ENCODE measurements around the gene EGF.
A peak's percentile ranks its signal among the peaks of the same experiment; 100 is the strongest.

Gene EGF

GRCh38 chr4:109996526-109996925 lies 83.8 kb downstream of the EGF start:
- peak; percentile 59 for DNase-seq (ENCODE audit: low spot score)

DNA sequence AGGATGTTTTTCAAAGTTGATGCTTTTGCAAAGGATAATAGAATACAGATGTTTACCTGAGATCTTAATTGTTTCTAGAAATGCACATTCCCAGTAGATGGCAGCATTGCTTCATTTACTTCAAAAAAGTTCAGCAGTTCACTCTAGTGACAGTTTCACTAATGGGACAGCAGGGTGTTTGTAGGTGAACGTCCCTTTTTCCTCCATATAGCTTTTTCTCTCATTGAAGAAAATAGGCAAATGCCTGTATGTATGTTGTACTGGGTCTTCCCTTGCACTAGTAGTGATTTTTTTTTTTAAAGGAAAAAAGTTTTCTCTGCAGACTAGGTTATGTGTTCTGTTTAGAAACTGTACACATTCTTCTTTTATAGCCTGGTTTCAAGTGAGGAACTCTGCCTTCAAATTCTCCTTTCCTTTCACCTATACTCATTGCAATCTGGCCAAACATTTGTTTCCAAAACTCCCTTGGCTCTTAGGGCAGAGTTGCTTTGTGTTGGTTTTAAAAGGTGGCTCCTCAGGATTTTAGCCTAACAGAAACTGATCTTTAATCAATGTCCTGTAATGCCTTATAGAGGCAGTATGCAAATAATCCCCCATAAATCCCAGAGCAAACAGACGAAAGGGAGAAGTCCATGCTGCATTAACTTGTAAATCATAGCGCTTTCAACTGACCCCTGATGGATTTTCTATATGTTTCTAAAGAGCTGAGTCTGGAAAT lies 86.3 kb downstream of the EGF start:
- DNase-seq (ENCODE audit: low spot score), result peak; percentile 85

DNA sequence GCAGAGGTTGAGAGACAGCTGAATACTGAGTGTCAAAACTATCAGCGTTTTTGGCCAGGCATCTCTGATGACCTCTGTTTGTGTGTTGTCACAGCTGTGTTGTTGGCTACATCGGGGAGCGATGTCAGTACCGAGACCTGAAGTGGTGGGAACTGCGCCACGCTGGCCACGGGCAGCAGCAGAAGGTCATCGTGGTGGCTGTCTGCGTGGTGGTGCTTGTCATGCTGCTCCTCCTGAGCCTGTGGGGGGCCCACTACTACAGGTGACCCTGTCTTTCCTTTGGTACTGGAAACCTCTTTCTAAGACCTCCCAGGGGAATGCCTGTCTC lies 86.9 kb downstream of the EGF start:
- no peak for DNase-seq (ENCODE audit: low spot score)

- no peak for DNase-seq (ENCODE audit: low spot score)
Measured at GRCh38 chr4:110002326-110002725, 89.6 kb downstream of the EGF start.

GRCh38 chr4:110003401-110004187 lies 90.9 kb downstream of the EGF start:
- no peak for DNase-seq (ENCODE audit: low spot score)

GRCh38 chr4:110004556-110004955 lies 91.9 kb downstream of the EGF start:
- DNase-seq (ENCODE audit: low spot score), result no peak

DNA sequence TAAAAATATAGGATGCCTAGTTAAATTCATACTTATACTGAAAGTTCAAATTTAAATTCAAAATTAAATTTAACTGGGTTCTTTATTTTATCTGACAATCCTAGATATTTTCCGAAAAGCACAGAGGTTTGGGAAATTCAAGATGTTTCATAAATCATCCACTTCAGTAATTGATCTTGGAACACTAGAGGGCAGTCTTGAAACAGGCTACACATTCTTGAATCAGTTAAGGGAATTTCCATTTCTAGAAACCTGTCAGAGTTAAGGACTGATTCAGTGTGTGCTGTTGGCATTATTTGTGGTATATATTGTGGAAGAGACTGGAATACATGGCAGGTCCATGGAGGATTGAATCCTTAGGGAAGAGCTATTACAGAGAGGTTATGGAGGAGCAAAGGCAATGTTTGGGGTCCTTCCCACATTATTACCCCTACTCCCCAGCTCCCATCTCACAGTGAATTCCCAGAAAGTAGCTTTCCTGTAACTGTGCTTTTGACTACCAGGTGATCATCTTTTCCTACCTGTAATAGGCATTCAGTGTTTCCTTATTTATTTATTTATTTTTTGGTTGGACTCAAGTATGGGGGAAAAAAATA lies 92.9 kb downstream of the EGF start:
- peak; percentile 83 for DNase-seq (ENCODE audit: low spot score)

DNA sequence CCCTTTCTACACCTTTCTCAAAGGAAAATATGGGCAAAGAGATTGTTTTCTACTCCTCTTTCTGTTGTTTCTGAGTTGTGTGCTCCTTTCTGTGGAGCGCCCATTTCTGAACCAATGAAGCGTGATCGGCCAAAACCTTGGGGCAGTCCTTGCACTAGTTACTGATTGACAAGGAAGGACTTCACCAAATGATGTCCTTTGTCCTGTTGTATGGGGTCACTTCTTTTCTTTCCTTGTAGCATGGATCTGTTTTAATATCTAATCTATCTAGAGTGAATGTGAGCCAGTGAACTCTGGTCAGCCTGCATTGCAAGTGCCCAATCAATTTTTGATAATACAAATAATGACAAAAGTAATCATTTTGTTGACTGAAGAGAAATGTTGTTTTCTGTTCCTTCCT lies 94.5 kb downstream of the EGF start:
- DNase-seq (ENCODE audit: low spot score), result no peak

- DNase-seq (ENCODE audit: low spot score), result no peak
Measured at GRCh38 chr4:110008540-110008939, 95.9 kb downstream of the EGF start.

GRCh38 chr4:110009550-110009949 lies 96.9 kb downstream of the EGF start:
- DNase-seq (ENCODE audit: low spot score), result no peak

DNA sequence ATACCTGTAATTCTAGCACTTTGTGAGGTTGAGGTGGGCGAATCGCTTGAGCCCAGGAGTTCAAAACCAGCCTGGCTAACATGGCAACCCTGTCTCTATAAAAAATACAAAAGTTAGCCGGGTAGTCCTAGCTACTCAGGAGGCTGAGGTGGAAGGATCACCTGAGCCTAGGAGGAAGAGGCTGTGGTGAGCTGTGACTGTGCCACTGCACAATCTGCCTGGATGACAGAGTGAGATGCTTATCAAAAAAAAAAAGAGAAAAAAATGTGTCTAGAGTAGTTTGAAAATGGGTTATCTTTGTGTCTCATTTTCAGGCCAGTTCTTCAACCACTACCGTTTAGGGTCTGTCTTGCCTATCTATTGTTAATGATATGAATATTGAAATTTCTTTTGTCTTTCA lies 98.1 kb downstream of the EGF start:
- no peak for DNase-seq (ENCODE audit: low spot score)

DNA sequence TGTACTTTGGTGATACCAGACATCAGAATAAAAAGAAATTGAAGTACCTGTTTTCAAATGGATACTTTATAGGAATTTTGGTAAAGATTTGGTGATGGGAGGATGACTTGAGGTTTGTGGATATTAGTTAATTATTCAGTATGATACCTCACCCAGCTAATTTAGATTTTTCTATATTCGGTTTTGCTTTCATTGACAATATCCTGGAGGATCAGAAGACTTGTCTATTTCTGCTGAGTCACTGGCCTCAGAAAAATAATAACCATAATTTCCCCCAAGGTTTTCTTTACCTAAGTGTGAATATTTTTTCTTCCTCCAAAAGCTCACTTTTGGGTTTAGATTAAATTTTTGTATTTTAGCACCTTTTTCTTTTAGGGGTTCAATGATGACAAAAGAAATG lies 100.2 kb downstream of the EGF start:
- DNase-seq (ENCODE audit: low spot score), result no peak

- no peak for DNase-seq (ENCODE audit: low spot score)
Measured at GRCh38 chr4:110014233-110014632, 101.5 kb downstream of the EGF start.

DNA sequence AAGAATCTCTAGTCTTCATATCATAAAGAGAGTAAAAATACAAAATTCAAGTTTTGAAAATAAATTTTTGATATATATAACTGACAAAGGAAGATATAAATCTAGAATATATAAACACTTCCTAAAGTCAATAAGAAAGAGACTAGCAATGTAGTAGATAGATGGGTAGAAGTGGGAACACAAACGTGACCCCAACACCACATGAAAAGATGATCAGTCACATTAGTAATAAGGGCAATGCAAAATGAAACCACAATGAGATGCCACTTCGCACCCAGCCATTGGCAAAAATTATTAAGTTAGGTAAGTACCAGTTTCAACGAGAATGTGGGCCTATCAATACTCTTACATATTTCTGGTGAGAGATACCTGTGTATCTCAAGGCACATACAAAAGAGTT lies 106.5 kb downstream of the EGF start:
- no peak for DNase-seq (ENCODE audit: low spot score)

DNA sequence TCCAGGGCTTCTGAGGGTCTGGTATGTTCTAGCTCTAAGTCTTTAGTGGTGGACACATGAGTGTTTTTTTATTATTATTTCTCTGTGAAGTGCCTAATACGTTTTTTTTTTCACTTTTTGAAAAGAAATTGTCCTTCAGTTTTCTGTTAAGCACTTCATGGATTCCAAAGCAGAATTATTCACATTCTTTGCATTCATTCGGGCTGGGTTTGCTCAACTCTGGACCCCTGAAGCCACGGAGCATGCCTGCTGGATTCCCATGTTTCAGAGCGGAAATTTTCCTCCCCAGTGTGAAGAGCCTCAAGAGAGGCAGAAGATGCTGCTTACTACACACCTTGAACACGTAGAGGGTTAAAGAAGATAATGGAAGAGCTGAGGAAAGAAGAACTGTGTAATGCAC lies 107.5 kb downstream of the EGF start:
- DNase-seq (ENCODE audit: low spot score), result no peak

GRCh38 chr4:110020646-110021443 lies 108.2 kb downstream of the EGF start:
- no peak for DNase-seq (ENCODE audit: low spot score)

- no peak for DNase-seq (ENCODE audit: low spot score)
Measured at GRCh38 chr4:110022457-110022856, 109.8 kb downstream of the EGF start.

DNA sequence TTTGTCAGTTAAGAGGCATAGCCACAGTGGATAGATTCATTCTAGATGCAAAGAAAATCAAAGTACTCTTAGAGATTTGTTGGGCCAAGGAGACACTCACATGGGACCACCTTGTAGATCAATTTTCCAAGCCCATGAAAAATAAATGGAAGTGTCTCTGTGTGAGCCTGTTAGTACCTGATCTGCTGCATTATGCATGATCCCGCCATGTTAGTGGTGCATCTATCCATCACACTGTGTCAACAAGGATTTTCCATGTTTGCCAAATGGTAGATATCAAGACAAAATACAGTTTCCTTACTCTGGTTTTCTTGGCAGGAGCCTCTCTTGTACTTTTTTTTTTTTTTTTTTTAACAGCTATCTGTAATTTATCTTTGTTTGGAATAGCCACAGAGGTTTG lies 112.4 kb downstream of the EGF start:
- no peak for DNase-seq (ENCODE audit: low spot score)

DNA sequence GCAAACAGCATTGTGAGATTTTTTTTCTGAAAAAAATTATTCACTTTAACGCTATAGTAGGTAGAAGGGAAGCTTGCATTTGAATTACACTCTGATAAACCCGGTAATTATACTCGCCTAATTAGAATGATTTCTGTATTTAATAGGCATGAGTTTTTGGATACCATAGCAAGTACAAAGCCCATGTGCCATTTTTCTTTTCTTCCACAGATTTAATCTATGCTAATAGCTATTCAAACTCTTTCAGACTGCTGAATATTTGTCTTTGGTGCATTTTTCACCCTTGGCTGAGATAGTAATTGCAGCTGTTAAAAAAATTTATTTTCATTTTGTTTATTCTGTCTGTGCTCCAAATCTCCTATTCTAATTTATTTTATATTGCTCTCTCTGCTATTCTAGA lies 113.0 kb downstream of the EGF start:
- no peak for DNase-seq (ENCODE audit: low spot score)

- no peak for DNase-seq (ENCODE audit: low spot score)
Measured at GRCh38 chr4:110032603-110033002, 119.9 kb downstream of the EGF start.

DNA sequence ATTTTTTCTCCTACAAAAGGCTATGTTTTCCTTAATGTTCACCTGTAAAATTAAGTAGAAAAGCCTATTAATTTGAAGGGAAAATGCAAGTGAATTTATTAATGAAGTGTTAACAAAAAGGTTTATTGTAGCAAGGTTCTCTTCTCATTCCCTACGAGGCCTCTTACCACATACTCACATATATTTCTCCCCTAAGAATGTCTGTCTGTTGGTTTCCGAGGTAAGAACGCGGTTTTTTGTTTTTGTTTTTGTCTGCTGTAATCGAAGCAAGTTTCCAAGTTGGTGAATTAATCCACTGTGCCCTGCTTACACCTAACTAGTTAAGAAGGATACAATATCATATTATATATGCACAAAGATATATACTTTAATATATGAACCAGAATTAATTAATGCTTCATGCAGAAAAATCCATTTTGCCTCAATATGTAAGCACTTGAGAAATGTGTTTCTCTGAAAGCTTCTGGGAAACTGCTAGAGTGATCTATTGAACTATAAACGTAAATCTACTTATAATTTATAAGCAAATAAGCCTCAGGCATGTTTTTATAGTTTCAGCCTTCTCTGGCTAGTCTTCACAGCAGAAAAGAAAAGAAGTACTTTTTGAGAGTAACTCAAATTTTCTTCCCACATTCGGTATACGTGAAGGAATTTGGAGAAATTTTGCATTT lies 120.8 kb downstream of the EGF start:
- DNase-seq (ENCODE audit: low spot score), result no peak

DNA sequence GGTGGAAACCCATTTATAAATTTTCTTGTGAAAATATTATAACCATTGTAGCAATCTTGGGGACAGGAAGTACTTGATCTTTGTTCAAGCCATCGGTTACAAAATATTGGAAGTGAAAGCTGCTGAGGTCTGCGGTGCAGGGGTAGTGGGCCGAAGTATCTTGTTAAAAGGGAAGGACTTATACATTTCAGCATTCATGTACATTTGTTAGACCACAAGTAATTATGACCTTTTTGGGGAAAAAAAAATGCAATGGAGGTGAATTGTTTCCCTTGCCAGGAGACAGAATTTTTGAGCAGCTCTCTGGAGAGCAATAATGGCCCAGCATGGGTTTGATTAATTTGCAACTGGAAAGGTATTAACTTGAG lies 121.3 kb downstream of the EGF start:
- DNase-seq (ENCODE audit: low spot score), result no peak
